A673 (cell line): ENCODE measurements around the gene ZNF827. TPM values are rescaled to one million over a fixed set of nuclear protein-coding genes. Genes with fewer than 3 reads are reported as not detected.

Experiments
- BruUV-seq: library from RNA; stranded (reverse); fragments of 400-500 nt; replicated peaks from 2 replicates; lab custom pipeline; 2021; lab: Mats Ljungman, UMichigan
- CTCF ChIA-PET: fragments of 300-600 bp; sonication (Branson Sonifier 250); formaldehyde crosslinking; loops from one replicate; lab custom pipeline; 2022; ENCODE audit warnings: antibody characterized with exemption; lab: Charles Lee
- POLR2A ChIA-PET: fragments of 300-600 bp; sonication (Branson Sonifier 250); formaldehyde crosslinking; loops from one replicate; lab custom pipeline; 2022; ENCODE audit warnings: antibody characterized with exemption; ENCODE audit not compliant: low non-redundant PET; lab: Charles Lee
- DNase-seq: peaks from one replicate; pipeline ENCODE4 v3.0.0-alpha.2; 2015; ENCODE audit warnings: low spot score
- H3K27ac ChIP-seq: fragments of 200-600 bp; sonication (generic); 2 replicates; pipeline ENCODE4 v1.5.1; 2016; ENCODE audit warnings: mixed run types, low read depth, mild to moderate bottlenecking, mixed read lengths, antibody characterized with exemption, low read length; ENCODE audit not compliant: poor library complexity, severe bottlenecking
- H3K27me3 ChIP-seq: fragments of 200-600 bp; sonication (generic); replicated peaks from 2 replicates; pipeline ENCODE4 v1.6.1; 2017; ENCODE audit warnings: mixed run types, low read depth, mild to moderate bottlenecking, mixed read lengths, antibody characterized with exemption, low read length; ENCODE audit not compliant: insufficient read depth, poor library complexity
- H3K36me3 ChIP-seq: fragments of 200-600 bp; sonication (generic); 2 replicates; pipeline ENCODE4 v1.6.1; 2016; ENCODE audit warnings: mixed run types, mild to moderate bottlenecking, mixed read lengths, antibody characterized with exemption, low read length; ENCODE audit not compliant: insufficient read depth, poor library complexity, severe bottlenecking
- H3K4me1 ChIP-seq: fragments of 200-600 bp; sonication (generic); 2 replicates; pipeline ENCODE4 v1.6.1; 2017; ENCODE audit warnings: mixed run types, mild to moderate bottlenecking, mixed read lengths, antibody characterized with exemption, low read length; ENCODE audit not compliant: insufficient read depth, poor library complexity, severe bottlenecking
- H3K4me3 ChIP-seq: fragments of 200-600 bp; sonication (generic); 2 replicates; pipeline ENCODE4 v1.5.1; 2016; ENCODE audit warnings: low read depth, mixed run types, mild to moderate bottlenecking, mixed read lengths, low read length; ENCODE audit not compliant: poor library complexity, severe bottlenecking
- H3K9me3 ChIP-seq: fragments of 200-600 bp; sonication (generic); 2 replicates; pipeline ENCODE4 v1.6.1; 2016; ENCODE audit warnings: mixed run types, low read depth, mild to moderate bottlenecking, mixed read lengths, antibody characterized with exemption, low read length; ENCODE audit not compliant: poor library complexity, severe bottlenecking
- EZH2 ChIP-seq: fragments of 200-600 bp; sonication (generic); IDR thresholded peaks from 2 replicates; pipeline ENCODE4 v1.6.1; 2017; ENCODE audit warnings: borderline replicate concordance, low read depth, mild to moderate bottlenecking, mixed read lengths, antibody characterized with exemption, low read length; ENCODE audit not compliant: poor library complexity, severe bottlenecking
- intact Hi-C: fragments of 100-400 bp; cut with micrococcal nuclease; formaldehyde crosslinking; loops from one replicate; pipeline ENCODE4 v1.10.0; 2022; ENCODE audit not compliant: unreplicated experiment
- total RNA-seq: library from RNA; stranded (reverse); gene quantifications from 2 replicates; pipeline ENCODE4 v1.2.3, GENCODE V29; 2021
- TF ChIP-seq, protein P1 (sequence below): fragments of 300-800, 200-600 bp; sonication (generic); conservative IDR thresholded peaks from 2 replicates; pipeline ENCODE4 v1.5.1; 2017; ENCODE audit warnings: low read depth, mild to moderate bottlenecking, antibody characterized with exemption, low read length, moderate library complexity, mixed read lengths

ZNF827 gene
- total RNA-seq, 1 experiment from 2014 or later = 20.0 TPM

DNA sequence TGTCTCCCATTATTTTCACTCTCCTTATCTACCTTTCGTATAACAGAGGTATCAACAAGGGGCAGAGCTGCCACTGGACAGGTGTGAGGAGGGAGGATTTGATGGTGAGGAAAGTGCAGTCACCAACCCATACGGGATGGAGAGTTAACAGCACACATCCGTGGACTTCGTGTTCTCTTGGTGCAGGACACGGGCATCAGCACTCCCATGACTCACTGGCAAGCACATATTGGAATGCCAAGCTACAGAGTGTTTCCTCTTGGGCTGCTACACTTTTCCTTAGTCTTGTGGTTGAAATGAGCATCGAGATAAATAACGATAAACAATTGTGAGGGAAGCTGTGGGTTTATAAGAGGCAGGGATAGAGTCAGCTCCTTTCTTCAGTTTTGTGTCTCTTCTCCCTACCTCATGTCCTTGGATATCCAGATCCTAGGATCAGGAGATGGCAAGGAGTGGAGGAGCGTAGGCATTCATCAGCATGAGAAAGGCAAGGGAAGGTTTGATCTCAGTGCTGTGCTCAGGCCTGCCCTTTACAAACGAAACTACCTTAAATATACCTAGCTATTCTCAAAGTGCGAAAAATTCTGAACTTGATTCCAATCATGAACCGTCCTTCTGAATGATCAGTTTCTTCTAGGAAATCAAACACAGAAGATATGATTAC lies 96.3 kb downstream of the ZNF827 start:
- CTCF ChIA-PET = interaction anchor here (0.7 kb wide), 1 partner anchor 34 kb away, joined by 3 read pairs; no protein-coding TSS in a partner anchor
- H3K27me3 ChIP-seq = no peaks in the 10 kb centered on the region
- POLR2A ChIA-PET = interaction anchor here (0.6 kb wide), 1 partner anchor 88 kb away, joined by 3 read pairs; no protein-coding TSS in a partner anchor
- peaks cover 24% of the 10 kb centered on the region for H3K4me1 ChIP-seq
- no peak overlapping the region for H3K4me3 ChIP-seq
- no TSS peak for BruUV-seq
- H3K36me3 ChIP-seq = no peaks in the 10 kb centered on the region
- TF ChIP-seq, protein P1, sequence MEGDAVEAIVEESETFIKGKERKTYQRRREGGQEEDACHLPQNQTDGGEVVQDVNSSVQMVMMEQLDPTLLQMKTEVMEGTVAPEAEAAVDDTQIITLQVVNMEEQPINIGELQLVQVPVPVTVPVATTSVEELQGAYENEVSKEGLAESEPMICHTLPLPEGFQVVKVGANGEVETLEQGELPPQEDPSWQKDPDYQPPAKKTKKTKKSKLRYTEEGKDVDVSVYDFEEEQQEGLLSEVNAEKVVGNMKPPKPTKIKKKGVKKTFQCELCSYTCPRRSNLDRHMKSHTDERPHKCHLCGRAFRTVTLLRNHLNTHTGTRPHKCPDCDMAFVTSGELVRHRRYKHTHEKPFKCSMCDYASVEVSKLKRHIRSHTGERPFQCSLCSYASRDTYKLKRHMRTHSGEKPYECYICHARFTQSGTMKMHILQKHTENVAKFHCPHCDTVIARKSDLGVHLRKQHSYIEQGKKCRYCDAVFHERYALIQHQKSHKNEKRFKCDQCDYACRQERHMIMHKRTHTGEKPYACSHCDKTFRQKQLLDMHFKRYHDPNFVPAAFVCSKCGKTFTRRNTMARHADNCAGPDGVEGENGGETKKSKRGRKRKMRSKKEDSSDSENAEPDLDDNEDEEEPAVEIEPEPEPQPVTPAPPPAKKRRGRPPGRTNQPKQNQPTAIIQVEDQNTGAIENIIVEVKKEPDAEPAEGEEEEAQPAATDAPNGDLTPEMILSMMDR = no peak
- TF ChIP-seq EZH2 = no peak
- no peaks in the 10 kb centered on the region for H3K9me3 ChIP-seq
- no peak for DNase-seq
- intact Hi-C loops = no loop called here
- H3K27ac ChIP-seq = peak overlapping the region; percentile 79

DNA sequence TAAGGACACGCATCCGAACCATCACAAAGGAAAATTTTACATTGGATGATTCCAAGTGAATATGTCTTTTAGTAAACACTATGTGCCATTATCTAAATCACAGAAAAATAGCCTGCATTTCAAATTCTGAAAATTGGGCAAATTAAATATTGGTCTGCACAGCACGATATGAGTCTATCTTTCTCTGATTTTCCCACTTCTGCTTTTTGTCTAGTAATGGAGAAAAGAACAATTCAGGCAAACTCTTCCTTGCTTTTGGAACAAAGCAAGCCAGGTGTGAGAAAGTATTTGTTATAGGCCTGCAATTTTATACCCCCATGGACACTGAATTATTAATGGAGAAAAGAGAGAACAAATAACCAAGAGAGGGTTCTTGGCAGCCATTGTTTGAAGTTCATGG lies 97.8 kb downstream of the ZNF827 start:
- POLR2A ChIA-PET = no interaction called here
- BruUV-seq = no TSS peak
- TF ChIP-seq, protein P1 = no peak
- no peak for TF ChIP-seq EZH2
- intact Hi-C loops = loop anchor here (2.0 kb wide), 1 partner anchor 96 kb away; no protein-coding TSS in a partner anchor
- Histone ChIP-seq H3K4me1 (peaks cover 24% of the 10 kb centered on the region), H3K27me3 (no peaks in the 10 kb centered on the region), H3K36me3 (no peaks in the 10 kb centered on the region), H3K27ac (no peak overlapping the region), H3K4me3 (no peak overlapping the region), H3K9me3 (no peaks in the 10 kb centered on the region)
- CTCF ChIA-PET = no interaction called here
- DNase-seq = no peak

DNA sequence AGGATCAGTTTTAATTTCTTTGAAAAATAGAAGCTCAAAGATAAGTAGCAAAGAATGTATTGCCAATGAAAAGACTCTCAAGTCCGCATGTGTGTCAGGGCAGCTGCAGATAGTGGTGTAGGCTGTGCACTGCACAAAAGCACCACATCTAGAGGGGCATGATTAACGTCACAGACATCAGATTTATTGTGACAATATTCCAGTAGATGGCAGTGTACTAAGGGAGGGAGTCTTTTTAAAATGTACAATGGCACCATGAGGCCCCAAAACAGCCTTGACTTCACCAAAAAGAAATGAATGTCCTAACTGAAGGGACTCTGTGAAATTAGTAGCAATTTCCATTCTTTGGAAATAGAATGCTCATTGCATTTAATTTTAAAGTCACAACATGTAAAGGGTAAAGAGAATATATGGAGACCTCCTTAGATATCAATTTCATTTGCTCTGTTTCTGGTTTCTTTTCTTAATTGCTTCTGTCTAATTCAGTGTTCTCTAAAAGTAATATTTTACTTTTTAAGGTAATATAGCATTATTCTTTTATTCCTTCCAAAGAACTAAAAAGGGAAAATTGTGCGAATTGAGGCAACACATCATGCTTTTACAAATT lies 98.4 kb downstream of the ZNF827 start:
- DNase-seq = peak; percentile 86
- no peaks in the 10 kb centered on the region for H3K27me3 ChIP-seq
- peaks cover 24% of the 10 kb centered on the region for H3K4me1 ChIP-seq
- TF ChIP-seq, protein P1 = peak; percentile 73
- TF ChIP-seq EZH2 = no peak
- no TSS peak for BruUV-seq
- intact Hi-C loops = loop anchor here (2.0 kb wide), 1 partner anchor 97 kb away; no protein-coding TSS in a partner anchor
- H3K36me3 ChIP-seq = no peaks in the 10 kb centered on the region
- H3K9me3 ChIP-seq = no peaks in the 10 kb centered on the region
- ChIA-PET CTCF (no interaction called here), POLR2A (no interaction called here)
- no peak overlapping the region for H3K4me3 ChIP-seq
- no peak overlapping the region for H3K27ac ChIP-seq
